22Rv1 (cell line): ENCODE measurements around the gene RNF168.

Source experiments
- ZFX ChIP-seq: fragments of 450-650 bp; IDR thresholded peaks from 2 replicates; pipeline ENCODE4 v1.6.1; 2017; ENCODE audit warnings: antibody characterized with exemption, borderline replicate concordance
- TF ChIP-seq, protein P1 (sequence below): fragments of 450-650 bp; IDR thresholded peaks from 2 replicates; pipeline ENCODE4 v1.5.1; 2017; ENCODE audit warnings: mild to moderate bottlenecking

DNA sequence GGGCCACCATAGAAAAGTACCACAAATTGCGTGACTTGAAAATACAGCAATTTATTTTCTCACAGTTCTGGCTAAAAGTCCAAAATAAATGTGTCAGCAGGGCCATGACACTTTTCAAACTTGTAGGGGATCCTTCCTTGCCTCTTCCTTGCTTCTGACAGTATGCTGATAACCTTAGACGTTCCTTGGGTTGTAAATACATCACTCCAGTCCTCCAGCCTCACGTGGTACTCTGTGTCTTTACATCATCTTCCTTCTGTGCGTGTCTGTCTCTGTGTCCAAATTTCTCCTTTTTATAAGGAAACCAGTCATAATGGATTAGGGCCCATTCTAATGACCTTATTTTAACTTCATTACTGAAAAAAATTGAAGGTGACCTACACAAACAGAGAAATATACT lies 7.4 kb downstream of the RNF168 start:
- TF ChIP-seq, protein P1, sequence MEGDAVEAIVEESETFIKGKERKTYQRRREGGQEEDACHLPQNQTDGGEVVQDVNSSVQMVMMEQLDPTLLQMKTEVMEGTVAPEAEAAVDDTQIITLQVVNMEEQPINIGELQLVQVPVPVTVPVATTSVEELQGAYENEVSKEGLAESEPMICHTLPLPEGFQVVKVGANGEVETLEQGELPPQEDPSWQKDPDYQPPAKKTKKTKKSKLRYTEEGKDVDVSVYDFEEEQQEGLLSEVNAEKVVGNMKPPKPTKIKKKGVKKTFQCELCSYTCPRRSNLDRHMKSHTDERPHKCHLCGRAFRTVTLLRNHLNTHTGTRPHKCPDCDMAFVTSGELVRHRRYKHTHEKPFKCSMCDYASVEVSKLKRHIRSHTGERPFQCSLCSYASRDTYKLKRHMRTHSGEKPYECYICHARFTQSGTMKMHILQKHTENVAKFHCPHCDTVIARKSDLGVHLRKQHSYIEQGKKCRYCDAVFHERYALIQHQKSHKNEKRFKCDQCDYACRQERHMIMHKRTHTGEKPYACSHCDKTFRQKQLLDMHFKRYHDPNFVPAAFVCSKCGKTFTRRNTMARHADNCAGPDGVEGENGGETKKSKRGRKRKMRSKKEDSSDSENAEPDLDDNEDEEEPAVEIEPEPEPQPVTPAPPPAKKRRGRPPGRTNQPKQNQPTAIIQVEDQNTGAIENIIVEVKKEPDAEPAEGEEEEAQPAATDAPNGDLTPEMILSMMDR = no peak
- TF ChIP-seq ZFX = no peak
